ENCODE data around the gene GOLGA7B.

GOLGA7B gene

DNA sequence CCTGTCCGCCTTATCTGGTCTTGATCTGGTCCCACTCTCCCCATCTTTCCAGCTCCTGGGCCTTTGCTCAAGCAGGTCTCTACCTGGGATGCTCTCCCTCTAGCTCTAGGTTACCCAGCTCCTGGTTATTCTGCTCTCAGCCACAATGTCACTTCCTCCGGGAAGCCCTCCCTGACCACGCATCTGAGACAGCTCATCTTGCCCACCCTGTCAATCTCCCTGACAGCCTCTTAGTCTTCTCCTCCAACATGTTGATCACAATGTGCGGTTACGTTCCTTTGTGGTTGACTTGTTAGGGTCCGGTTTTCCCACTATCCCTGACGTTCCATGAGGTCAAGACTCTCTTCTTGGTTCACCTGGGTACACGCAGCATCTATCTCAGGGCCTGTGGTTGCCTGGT is 55.6 kb downstream of the GOLGA7B start:
- H3K27me3 ChIP-seq (ENCODE audit: insufficient read depth, poor library complexity, severe bottlenecking), result no peaks in the 10 kb centered on the region
- DNase-seq (ENCODE audit: low read depth in 1 of 2, low spot score in 1 of 2), result no peak
- no peak for TF ChIP-seq CTCF (IDR thresholded peaks at IDR 0.05; ENCODE audit: insufficient read depth, low read length)
- TF ChIP-seq SPI1 (IDR thresholded peaks at IDR 0.05; ENCODE audit: borderline replicate concordance, low read depth), result no peak
- no peak for TF ChIP-seq GABPA (IDR thresholded peaks at IDR 0.05; ENCODE audit: low read depth)
- TF ChIP-seq REST (IDR thresholded peaks at IDR 0.05; ENCODE audit: insufficient replicate concordance, low read depth), result no peak
- TF ChIP-seq POLR2AphosphoS5 (IDR thresholded peaks at IDR 0.05; ENCODE audit: low read depth), result no peak
- no peak overlapping the region for H3K4me3 ChIP-seq (replicated peaks; ENCODE audit: insufficient read depth, low read length)
- no peak overlapping the region for H3K27ac ChIP-seq (replicated peaks)

DNA sequence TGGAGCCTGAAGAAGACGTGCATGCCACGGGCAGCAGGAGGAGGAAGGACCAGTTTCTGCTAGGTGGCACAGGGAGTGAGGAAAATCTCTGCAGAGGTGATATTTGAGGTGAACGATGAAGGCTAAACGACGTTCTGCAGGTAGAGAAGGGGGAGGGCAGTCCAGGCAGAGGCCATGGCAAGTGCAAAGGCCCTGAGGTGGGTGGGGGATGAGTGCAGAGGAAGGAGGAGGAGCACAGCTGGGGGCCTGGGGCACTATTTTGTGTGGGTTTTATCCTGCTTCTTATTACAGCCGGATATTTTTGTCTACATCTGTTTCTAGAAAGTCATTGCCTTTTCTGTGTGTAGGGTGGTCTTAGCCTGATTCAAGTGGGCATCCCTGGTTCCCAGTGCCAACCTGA is 57.6 kb downstream of the GOLGA7B start:
- Histone ChIP-seq H3K27me3 (ENCODE audit: insufficient read depth, poor library complexity, severe bottlenecking) (no peaks in the 10 kb centered on the region), H3K27ac (replicated peaks) (no peak overlapping the region), H3K4me3 (replicated peaks; ENCODE audit: insufficient read depth, low read length) (no peak overlapping the region)
- DNase-seq (ENCODE audit: low read depth in 1 of 2, low spot score in 1 of 2), result no peak
- TF ChIP-seq CTCF (IDR thresholded peaks at IDR 0.05; ENCODE audit: insufficient read depth, low read length), result no peak
- TF ChIP-seq SPI1 (IDR thresholded peaks at IDR 0.05; ENCODE audit: borderline replicate concordance, low read depth), result no peak
- TF ChIP-seq REST (IDR thresholded peaks at IDR 0.05; ENCODE audit: insufficient replicate concordance, low read depth), result no peak
- TF ChIP-seq POLR2AphosphoS5 (IDR thresholded peaks at IDR 0.05; ENCODE audit: low read depth), result no peak
- TF ChIP-seq GABPA (IDR thresholded peaks at IDR 0.05; ENCODE audit: low read depth), result no peak

- no peaks in the 10 kb centered on the region for H3K27me3 ChIP-seq (ENCODE audit: insufficient read depth, poor library complexity, severe bottlenecking)
- H3K4me3 ChIP-seq (replicated peaks; ENCODE audit: insufficient read depth, low read length), result no peak overlapping the region
- DNase-seq (ENCODE audit: low read depth in 1 of 2, low spot score in 1 of 2), result no peak
- TF ChIP-seq REST (IDR thresholded peaks at IDR 0.05; ENCODE audit: insufficient replicate concordance, low read depth) (no peak), SPI1 (IDR thresholded peaks at IDR 0.05; ENCODE audit: borderline replicate concordance, low read depth) (no peak), CTCF (IDR thresholded peaks at IDR 0.05; ENCODE audit: insufficient read depth, low read length) (no peak), GABPA (IDR thresholded peaks at IDR 0.05; ENCODE audit: low read depth) (no peak), POLR2AphosphoS5 (IDR thresholded peaks at IDR 0.05; ENCODE audit: low read depth) (no peak)
- H3K27ac ChIP-seq (replicated peaks), result no peak overlapping the region
Measured at GRCh38 chr10:97907830-97908229, 58.2 kb downstream of the GOLGA7B start.

All from HL-60 (cell line).